GM21717 (cell line): Measurements from ENCODE around the gene HOXA3.

ENCODE experiments used
- ATAC-seq: cut with Tn5 transposase; IDR thresholded peaks from one replicate; pipeline ENCODE4 v1.9.1; 2021; ENCODE audit warnings: mild to moderate bottlenecking, moderate library complexity; ENCODE audit not compliant: unreplicated experiment

Gene HOXA3

DNA sequence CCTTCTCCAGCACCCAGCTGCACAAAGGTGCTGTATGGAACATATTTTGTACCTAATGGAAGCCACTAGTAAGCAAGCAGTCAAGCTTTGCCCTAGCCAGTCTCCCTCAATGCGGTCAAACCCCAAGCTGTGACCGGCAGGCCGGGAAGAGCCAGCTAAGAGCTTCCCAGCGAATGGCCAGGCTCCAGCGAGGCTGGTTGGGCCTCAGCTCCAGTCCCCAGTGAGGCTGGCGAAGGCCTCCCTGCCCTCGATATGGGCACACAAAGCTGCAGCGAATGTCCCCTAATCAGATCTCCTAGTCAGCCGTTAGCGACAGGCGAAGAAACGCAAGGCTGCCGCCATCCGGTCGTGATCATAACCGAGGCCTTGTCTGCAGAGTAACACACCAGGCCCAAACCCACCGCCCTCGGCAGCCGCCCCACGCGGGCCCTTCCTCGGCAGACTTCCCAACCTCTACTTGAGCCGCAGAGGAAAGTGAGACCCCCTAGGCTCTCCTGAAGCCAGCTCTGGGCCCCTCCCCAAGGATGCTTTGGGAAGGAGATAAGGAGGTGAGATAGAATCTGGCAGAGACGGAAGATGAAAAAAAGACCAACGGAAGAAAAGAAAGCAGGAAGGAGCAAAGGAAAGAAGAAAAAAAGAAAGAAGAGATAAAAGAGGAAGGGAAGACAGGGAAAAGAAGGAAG, 16.0 kb upstream of the HOXA3 start:
- ATAC-seq = no peak

DNA sequence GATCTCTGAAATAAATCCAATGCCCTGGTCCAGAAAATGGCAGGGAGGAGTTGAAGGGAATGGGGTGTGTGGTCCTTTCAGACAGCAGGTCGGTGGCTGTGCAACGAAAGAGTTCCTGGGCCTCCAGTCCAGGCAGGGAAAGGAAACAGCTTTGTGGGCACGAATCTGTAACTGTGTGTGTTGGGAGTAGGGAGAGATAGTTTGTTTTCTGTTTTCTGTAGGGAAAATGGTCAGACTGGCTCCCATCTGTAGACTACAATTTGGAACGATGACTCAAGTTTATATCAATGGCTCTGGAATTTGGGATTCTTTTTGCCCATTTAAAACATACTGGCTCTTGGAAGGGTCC, 15.5 kb upstream of the HOXA3 start:
- ATAC-seq = no peak

DNA sequence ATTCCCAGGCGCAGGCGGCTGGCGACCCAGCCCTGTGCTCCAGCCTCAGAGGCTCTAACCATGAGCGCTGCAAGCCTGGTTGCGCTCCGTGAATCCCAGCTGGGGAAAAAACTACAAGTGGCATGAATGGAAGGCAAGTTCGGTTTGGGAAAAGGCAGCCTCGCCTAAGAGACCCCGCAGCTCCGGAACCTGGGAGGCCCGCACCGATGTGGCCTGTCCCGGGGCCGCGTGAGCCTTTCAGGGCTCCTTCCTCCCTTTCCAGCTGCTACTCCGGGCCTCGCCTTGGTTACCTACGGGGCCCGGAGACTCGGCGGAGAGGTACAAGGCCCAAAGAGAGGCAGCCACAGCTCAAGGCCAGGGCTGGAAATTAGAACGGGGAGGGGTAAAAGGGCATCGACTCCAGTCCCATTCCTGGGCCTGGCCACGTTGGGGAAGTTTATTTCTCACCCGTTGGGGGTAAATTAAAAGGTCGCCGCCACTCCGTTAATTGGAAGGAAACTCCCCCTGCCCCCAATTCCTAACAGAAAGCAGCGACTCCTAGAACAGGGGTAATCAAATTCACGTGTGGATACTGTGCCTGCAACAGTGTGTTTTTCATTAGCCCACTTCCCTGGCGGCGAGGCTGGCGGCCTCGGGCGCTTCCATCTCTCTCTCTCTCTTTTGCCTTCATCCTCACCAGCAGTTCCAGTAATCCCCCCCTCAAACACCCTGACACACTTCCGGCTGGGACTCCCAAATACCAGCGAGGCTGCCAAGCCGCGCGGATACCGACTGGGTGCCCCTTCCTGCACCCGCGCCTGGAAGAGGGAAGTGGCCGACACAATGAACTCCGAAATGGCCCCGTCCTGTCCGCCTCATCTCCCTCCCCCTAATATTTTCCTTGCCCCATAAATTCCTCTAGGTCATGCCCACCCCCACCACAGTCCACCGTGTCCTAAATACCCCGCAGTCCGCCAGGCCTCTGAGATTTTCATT, 14.4 kb upstream of the HOXA3 start:
- no peak for ATAC-seq

DNA sequence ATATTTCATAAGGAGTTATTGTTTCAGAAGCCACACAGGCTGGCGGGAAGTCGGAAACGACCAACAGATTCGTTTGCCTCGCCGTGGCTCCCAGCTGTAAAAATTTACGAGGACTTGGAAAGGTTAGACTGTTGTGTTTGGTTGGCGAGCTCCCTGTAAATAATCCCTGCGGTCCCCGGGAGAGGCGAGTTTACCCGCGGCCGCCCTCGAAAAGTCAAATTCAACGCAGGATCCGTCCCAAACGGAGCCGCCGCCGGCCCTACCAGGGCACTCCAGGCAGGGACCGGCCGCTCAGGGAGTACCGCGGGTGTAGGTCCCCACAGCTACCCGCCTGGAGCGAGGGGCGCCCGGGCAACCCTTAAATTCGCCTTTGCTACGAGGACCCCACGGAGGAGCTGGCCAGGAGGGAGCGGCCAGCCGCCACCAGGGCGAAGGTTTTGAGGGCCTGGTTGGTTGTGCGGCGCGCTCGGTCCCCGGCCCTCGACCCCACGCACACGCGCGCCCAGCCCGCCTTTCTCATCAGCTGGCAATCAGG, 13.7 kb upstream of the HOXA3 start:
- no peak for ATAC-seq

DNA sequence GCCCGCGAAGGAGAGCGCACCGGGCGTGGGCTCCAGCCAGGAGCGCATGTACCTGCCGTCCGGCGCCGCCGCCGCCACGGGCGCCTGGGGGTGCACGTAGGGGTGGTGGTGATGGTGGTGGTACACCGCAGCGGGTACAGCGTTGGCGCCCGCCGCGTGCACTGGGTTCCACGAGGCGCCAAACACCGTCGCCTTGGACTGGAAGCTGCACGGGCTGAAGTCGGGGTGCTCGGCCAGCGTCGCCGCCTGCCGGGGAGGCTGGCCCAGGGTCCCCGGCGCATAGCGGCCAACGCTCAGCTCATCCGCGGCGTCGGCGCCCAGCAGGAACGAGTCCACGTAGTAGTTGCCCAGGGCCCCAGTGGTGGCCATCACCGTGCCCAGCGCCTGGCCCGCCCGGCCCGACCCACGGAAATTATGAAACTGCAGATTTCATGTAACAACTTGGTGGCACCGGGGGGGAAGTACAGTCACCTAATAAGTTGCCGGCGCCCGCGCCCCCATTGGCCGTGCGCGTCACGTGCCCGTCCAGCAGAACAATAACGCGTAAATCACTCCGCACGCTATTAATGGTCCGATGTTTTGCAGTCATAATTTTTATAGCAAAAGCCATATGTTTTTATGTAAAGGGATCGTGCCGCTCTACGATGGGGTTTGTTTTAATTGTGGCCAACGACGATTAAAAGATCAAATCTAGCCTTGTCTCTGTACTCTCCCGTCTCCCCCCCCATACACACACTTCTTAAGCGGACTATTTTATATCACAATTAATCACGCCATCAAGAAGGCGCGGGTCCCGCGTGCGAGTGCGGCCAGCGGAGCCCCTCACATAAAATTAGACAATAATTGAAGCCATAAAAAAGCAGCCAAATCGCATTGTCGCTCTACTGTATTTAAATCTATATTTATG, 13.0 kb upstream of the HOXA3 start, which contains the start of gene HOXA9:
Gene HOXA9 (minus strand): TSS at position 449 of the 907 bp plus-strand sequence. CDS start 80 bp downstream, at position 369.
- ATAC-seq = no peak

DNA sequence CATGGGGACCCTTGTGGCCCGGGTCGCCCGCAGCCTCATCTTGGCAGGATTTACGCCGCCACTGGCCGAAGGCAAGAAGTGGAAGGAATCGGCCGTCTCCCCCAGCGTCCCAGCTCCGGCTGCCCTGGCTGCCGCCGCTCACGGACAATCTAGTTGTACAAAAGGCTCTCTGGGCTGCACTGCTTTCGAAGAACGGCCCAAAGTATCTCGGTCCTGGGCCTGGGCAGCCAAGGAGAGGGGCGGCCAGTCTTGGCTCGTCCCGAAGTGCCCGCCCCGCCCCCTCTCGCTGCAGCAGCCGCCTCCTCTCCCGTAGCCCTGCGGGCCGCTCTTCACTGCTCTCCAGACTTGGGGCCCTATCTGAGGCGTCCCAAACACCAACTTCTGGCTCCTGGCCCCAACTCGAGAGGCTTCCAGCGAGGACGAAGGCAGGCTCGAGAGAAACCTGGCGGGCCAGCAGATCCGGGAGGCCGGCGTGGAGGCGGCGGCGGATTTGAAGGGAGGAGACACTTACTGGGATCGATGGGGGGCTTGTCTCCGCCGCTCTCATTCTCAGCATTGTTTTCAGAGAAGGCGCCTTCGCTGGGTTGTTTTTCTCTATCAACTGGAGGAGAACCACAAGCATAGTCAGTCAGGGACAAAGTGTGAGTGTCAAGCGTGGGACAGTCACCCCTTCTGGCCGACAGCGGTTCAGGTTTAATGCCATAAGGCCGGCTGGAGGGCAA, 12.1 kb upstream of the HOXA3 start:
- ATAC-seq = no peak

DNA sequence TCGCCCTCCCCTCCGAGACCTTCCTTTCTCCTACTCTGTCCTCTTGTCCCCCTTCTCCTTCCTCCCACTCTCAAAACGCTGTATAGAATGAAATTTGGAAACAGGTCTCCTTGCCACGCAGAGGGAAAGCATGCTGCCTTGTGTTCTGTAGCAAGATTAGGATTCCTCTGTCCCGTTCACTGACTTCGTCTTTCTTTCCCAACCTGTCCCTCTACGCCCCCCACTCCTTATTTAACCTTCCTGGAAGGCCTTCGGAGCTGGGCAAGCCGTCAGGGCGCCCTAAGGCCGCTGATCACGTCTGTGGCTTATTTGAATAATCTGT, 11.6 kb upstream of the HOXA3 start:
- ATAC-seq = no peak

DNA sequence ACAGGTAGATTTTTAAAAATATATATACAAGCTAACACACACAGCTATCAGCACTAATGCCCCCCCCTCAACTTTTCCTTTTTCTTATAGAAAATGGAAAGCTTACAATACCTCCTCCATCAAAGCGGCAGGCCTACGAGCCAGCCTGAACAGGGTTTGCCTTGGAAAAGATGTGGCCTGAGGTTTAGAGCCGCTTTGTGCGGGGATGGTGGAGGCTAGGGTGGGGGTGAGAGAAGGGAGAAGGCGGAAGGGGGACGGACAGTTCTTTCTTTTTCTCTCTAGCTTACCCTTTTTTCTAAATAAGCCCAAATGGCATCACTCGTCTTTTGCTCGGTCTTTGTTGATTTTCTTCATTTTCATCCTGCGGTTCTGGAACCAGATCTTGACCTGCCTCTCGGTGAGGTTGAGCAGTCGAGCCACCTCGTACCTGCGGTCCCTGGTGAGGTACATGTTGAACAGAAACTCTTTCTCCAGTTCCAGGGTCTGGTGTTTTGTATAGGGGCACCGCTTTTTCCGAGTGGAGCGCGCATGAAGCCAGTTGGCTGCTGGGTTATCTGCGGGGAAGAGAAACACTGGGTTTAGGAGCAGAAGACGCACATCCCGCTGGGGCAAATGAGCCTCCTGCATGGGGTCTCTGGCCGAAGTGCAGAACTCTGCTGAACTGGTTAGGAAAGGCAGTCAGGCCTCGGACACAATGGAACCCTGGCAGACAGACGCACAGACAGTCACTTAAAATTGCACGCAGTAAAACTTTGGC, 11.1 kb upstream of the HOXA3 start:
- ATAC-seq = no peak

DNA sequence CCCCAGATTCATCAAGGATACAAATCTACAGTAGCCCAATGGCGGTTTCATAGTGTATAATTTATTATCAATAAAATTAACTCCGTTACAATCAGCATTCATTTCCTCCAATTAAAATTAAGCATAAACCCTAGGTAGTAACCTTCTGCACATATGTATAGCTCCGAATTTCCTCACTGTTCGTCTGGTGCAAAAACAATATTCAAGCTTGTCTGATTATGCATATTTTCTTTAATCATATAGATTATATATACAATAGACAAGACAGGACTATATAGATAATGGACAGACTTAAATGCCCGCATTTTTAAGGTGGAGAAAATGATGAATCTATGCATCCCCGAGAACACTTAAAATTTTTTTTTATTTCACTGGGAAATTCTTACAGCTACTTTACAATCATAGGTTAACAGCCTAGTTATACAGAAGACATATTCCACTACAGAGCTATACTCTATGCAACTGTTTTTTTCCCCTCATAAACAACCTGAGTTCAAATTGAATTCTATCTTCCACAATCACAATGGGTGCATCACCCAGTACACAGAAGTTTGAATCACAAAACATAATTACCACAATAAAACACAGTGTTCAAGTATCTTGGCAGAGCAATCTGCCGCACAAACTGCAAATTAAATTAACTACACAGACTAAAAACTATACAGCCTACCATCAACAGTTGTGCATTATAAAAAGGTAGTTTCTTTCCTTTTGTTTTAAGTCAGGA, 10.3 kb upstream of the HOXA3 start:
- ATAC-seq = no peak

DNA sequence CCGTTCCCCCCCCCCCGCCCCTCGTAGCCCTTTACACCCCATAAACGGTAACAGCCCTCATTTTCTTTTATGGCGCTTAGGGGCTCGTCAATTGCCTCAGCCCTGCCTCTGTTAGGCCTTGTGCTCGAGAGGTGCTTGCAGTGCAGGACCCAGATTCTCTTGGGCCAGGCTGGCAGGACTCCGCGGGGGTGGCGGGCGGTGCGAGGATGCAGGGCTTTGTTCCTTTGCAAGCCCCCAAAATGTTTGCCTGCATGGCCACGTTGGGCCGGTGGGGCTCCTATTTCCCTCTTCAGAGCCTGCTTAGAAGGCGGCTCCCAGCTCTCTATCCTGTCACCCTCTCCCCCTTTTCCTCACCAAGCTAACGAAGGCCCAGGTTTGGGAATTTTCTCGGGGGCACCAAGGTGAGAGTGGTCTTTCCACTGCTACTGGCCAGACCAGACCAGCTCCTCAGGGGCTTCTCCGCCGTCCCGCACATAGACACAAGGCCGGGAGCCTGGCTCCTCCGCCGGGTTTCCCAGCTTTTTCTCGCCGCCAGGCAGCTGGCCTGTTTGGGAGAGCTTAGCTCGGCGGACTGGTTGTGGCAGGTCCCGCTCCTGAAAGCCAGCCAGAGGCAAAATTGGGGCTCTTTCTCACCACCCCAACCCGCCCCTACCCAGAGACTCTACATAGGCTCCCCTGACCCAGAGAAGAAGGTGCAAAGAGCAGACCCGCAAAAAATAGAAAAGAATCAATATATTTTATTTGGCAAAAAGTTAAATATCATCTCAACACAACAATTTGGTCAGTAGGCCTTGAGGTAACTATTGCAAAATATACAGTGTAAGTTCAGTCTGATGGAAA, 9.6 kb upstream of the HOXA3 start:
- no peak for ATAC-seq

DNA sequence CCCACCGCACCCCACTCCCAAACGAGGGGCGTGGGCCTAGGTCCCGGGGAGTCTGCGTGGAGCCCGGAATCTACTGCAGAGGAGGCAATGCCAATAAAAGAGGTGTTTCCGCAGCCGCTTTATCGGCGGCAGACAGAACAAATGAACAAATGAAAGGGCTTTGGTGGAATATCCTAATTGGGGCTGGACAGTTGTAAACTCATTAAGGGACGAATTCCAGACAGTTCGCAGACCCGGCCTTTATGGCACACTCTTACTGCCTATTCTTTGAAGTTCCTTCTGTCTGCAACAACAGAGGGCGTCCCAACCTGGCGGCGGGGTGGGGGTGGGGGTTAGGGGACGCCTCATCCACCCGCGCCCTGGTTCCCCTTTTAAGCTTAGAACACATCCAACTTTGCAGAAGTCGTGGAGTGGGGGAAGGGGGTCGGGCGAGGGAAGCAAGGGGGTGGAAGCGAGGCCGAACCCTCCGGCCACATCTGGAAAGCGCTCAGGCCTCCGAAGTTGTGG, 8.9 kb upstream of the HOXA3 start:
- no peak for ATAC-seq

DNA sequence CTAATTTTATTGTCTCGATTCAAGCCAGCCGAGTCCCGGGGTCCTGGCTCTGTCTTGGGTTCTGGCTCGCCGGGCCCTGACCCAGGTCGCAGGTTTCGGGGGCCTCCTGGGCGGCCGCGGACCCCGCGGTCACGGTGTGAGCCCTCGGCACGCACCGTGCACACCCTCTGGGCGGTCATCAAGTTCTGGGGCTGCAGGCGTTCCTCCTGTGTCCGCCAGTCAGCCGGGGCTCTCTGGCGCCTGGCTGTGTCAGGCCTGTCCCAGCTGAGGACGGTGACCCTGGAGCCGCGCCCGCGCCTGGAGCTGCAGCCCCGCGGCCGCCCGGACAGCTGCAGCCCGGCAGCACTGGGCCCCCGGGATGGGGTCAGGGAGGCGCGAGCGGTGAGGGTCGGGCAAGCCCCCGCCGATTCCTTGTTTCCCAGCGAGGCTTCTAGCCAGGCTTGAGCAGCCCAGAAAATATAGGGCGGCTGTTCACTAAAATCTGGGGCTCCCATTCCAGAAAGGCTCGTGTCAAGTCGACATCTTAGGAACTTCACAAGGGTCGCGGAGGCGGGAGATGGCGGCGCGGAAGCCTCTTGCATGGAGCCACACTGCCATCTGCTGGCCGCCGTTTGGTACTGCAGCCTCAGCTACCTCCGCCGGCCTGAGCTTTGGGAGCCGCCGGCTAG, 8.3 kb upstream of the HOXA3 start:
- ATAC-seq = peak; percentile 58

DNA sequence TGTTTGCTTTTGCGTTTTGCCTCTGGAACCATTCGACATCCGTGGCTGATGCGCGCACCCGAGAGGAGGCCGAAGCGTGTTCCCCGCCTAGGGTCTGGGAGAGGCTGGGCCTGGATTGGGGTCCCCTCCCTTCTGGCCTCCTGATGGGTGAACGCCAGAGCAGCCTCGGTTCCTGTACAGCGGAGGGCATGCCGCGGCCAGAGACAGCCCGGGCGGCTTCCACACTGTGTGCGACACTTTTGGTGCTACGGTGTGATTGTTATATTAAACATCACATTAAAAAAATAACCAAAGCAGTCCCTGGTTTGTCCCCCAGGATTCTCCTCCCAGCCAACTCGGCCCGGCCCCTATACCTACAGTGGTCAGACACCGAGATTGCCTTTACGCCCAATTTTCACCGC, 7.8 kb upstream of the HOXA3 start:
- no peak for ATAC-seq

DNA sequence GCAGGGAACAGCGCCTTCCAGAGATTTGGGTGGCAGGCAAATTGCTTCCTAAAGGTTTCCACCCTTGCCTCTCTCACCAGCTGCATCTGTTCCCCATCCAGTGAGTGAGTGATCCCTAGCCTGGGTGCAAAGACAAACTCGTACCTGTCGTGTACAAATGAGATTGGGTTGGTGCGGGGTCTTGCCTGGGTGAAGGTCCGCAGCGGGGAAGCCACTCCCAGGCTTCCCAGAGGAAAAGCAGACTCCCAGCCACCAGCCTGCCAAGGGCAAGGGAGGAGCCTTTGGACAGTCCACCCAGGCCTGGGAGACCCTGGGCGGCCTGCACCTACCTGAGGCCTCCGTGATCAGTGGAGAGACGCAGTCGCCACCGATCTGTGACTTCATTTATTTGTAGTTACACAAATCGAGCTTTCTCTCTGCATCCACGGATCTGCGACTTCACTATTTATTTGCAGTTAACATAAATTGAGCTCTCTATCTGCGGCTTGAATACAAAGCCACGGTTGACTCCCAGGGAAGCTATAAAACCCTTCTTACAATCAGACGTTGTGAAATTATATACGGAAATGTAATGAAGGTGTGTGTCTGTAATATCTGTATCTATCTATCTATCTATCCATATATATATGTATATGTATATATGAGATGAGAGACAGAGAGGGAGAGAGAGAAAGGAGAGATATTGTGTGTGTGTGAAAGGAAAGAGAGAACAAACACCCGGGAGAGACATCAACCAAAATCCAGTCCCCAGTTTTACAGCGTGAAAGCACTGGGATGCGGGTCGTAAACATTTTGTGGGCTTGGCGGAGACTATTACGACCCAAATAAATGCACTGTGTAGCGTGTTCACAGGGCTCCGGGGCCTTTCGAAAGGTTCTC, 7.1 kb upstream of the HOXA3 start:
- ATAC-seq = no peak

DNA sequence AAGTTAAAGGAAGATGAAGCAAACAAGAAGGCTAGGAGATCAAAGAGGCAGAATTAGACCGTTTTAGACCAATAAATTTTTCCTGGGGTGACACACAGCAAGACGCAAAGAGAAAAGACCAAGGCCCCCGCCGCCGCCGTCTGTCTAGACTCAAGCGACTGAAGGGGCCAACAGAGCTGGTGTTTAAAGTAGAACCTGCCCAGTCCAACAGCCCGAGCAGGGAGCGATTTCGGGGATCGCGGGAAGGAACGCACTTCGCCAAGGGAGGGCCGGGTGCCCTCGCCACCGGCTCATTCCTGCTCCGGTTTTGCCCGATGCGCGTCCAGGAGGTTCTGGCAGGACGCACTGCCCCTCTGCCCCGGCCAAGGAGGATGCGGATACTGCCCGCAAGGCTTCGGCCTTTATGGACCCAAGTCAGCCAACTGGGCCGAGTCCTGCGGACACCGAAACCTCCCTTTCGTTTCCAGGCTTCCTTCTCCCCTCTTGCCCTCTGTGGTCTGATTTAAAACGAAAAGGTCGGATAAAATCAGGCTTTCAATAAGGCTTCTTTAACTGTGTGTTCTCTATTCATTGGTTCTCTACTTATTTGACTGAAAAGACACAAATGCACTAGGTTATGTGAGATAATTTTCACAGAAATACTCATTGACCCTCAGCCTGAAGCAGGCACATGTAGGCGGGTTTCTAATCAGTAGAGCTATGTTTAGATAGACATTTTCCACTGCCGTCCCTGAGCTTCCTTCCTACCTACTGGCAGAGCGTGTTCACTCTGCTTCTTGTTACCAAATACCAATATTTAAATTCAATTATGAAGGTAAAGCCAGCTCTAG, 6.3 kb upstream of the HOXA3 start:
- ATAC-seq = no peak
